Kidney epithelial cell (primary cell): ENCODE results near the gene ISYNA1. TPM values are rescaled to one million over a fixed set of nuclear protein-coding genes. Genes with fewer than 3 reads are reported as not detected.

Source experiments
- DNase-seq: peaks from one replicate; pipeline ENCODE4 v3.0.0-alpha.2; 2010; ENCODE audit warnings: low read depth
- H3K27me3 ChIP-seq: 2 replicates; pipeline ENCODE4 v1.6.0; 2011; ENCODE audit warnings: low read length; ENCODE audit not compliant: control insufficient read depth, insufficient read depth
- H3K36me3 ChIP-seq: 2 replicates; pipeline ENCODE4 v1.5.1; 2011; ENCODE audit warnings: low read length; ENCODE audit not compliant: control insufficient read depth, insufficient read depth
- H3K4me3 ChIP-seq: 2 replicates; pipeline ENCODE4 v1.5.1; 2011; ENCODE audit warnings: low read depth, mild to moderate bottlenecking, control low read depth, low read length
- total RNA-seq: library from RNA; depleted of rRNA; stranded (reverse); fragments of >200 nt; gene quantifications from 2 replicates; pipeline ENCODE4 v1.2.3, GENCODE V29; 2015
- TF ChIP-seq, protein P1 (sequence below): IDR thresholded peaks from 2 replicates; pipeline ENCODE4 v1.5.1; 2011; ENCODE audit warnings: mild to moderate bottlenecking, moderate library complexity, low read length, control low read depth, inconsistent platforms; ENCODE audit not compliant: insufficient read depth, poor library complexity, severe bottlenecking

The ISYNA1 gene
- total RNA-seq, 1 donor from 2014 or later: 53.9 TPM

DNA sequence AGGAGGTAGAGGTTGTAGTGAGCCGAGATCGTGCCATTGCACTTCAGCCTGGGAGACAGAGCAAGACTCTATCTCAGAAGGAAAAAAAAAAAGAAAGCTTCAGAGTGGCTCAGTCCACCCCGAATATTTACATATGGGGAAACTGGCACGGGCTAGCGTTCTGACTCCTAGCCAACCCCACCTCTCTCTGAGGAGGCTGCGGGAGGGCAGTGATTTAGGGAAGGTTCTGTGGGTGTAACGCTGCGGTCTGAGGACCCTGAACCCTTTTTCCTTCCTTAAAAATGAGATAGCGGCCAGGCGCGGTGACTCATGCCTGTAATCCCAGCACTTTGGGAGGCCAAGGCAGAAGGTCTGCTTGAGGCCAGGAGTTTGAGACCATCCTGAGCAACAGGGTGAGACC, 45.5 kb downstream of the ISYNA1 start:
- H3K27me3 ChIP-seq: peaks cover 10% of the 10 kb centered on the region
- DNase-seq: no peak
- H3K36me3 ChIP-seq: peaks cover 4% of the 10 kb centered on the region
- no peak overlapping the region for H3K4me3 ChIP-seq
- TF ChIP-seq, protein P1, sequence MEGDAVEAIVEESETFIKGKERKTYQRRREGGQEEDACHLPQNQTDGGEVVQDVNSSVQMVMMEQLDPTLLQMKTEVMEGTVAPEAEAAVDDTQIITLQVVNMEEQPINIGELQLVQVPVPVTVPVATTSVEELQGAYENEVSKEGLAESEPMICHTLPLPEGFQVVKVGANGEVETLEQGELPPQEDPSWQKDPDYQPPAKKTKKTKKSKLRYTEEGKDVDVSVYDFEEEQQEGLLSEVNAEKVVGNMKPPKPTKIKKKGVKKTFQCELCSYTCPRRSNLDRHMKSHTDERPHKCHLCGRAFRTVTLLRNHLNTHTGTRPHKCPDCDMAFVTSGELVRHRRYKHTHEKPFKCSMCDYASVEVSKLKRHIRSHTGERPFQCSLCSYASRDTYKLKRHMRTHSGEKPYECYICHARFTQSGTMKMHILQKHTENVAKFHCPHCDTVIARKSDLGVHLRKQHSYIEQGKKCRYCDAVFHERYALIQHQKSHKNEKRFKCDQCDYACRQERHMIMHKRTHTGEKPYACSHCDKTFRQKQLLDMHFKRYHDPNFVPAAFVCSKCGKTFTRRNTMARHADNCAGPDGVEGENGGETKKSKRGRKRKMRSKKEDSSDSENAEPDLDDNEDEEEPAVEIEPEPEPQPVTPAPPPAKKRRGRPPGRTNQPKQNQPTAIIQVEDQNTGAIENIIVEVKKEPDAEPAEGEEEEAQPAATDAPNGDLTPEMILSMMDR: no peak

DNA sequence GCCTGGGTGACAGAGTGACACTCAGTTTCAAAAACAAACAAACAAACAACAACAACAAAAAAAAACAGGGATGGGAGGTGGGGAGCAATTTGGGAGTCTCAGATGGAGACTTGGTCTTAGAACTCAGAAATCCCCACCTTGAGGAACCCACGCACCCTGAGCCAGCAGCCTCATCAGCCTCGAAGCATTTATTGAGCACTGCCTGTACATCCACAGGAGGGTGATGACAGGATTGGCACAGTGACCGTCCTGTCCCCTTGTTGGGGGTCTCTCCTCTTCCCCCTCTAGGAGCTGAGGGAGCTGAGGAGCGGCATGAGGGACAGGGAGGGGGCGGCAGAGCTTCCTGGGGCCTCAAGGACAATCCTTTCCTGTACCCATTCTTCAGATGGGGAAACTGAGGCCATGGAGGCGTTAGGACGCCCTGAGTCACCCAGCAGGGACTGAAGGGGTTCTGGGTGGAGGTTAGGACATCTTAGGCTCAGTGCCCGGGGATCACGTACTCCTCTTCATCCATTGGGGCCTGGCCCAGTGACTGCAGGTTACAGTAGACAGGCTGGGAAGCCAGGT, 46.3 kb downstream of the ISYNA1 start:
- peaks cover 4% of the 10 kb centered on the region for H3K36me3 ChIP-seq
- peaks cover 1% of the 10 kb centered on the region for H3K27me3 ChIP-seq
- DNase-seq: no peak
- TF ChIP-seq, protein P1: no peak
- H3K4me3 ChIP-seq: no peak overlapping the region

DNA sequence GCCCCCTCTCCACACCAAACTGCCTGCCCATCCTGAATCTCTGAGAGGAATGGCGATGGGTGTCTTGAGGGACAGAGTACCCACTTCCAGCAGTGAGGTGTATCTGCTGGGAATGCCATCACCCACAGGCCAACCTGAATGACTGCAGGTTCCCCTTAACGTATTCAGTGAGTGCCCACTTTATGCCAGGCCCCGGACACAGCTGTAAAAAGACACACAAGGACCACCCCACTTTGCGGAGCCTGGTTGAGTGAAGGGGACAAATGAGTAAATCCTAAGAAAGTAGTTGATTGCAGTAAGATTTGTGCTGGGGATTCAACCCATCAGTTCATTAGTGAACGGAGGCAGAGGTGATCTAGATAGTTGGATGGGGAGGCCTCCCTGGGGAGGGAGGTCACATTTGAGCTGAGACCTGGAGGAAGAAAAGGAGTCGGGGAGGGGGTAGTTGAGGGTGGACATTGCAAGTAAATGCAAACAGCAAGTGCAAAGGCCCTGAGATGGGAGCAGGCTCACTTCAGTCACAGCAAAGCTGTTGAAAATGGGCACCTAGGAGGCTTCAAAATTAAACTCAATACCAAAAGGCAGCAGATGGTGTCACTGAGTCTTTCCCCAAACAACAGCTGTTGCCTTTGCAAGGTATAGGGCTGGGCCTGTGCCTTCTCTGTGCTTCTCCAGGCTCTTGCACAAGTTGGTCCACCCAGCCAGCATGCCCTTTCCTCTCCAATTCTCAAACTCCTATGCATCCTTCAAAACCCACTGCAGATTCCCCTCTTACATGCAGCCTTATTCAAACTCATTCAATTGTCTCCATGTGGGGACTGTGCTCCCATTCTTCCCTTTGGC, 47.6 kb downstream of the ISYNA1 start:
- TF ChIP-seq, protein P1: no peak

DNA sequence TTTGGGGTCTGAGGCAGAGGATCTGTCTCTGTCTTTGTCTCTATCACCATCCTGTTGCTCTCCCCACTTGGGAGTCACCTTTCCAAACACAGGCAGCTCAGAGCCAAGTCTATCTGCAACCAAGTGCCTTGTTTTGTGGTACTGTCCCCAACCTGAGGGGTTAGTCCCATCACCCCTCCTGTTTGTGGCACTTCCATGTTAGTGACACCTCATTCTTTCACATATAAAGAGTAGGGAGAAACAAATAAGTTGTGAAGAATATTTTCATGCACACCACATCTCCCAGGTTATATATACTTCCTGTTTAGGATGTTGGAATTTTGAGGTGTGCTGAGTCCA, 48.2 kb downstream of the ISYNA1 start:
- no peak overlapping the region for H3K4me3 ChIP-seq
- TF ChIP-seq, protein P1: no peak
- H3K36me3 ChIP-seq: peaks cover 4% of the 10 kb centered on the region
- no peaks in the 10 kb centered on the region for H3K27me3 ChIP-seq
- no peak for DNase-seq

More for the DNA sequence above, 47.6 kb downstream of the ISYNA1 start:
- Histone ChIP-seq H3K27me3 (no peaks in the 10 kb centered on the region), H3K36me3 (peaks cover 4% of the 10 kb centered on the region), H3K4me3 (no peak overlapping the region)
- DNase-seq: no peak

DNA sequence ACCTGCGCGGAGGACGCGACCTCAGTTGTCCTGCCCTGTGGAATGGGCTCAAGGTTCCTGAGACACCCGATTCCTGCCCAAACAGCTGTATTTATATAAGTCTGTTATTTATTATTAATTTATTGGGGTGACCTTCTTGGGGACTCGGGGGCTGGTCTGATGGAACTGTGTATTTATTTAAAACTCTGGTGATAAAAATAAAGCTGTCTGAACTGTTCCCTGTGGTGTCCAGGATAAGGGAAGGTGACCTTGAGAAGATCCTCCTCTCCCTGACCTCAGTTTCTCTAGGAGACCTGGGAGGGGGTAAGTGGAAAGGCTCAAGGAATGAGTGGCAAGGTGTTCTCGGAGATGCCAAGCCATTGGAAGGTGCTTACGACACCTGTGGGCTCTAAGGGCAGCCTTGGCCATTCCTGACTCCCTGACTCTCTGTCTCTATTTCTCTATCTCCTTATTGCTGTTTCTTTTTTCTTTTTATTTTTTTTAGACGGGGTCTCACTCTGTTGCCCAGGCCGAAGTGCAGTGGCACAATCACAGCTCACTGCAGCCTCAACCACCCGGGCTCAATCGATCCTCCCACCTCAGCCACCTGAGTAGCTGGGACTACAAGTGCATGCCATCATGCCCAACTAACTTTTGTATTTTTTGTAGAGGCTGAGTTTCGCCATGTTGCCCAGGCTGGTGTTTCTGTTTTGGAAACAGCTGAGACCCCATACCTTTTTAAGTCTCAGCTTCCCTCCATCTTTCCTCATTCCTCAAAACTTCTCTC, 48.8 kb downstream of the ISYNA1 start:
- TF ChIP-seq, protein P1: no peak
- Histone ChIP-seq H3K4me3 (peak overlapping the region; percentile 77), H3K27me3 (no peaks in the 10 kb centered on the region), H3K36me3 (peaks cover 4% of the 10 kb centered on the region)
- no peak for DNase-seq
